ENCODE data around the gene CXCL11. TPM values are rescaled to one million over a fixed set of nuclear protein-coding genes. Genes with fewer than 3 reads are reported as not detected.

The CXCL11 gene
- total and polyA plus RNA-seq, 2 donors (not counting 1 experiment from before 2014, with no cell fraction given): not detected

DNA sequence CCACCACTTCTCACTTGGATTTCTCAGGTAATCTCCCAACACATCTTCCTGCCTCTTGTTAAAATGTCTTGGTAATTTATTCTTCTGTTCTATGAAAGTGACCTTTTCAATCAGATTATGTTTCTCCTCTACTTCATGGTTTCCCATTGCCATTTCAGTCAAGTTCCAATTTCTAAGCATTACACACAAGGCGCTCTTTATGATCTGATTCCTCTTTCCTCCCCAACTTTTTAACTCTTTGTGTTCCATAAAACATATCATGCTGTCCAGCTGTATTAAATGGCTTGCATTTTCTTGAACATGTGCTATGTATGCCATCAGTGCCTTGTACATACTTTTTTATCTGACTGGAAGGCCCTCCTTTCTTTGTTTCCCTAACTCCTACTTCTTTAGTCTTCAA is 25.6 kb upstream of the CXCL11 start:
- Histone ChIP-seq H3K4me3 (ENCODE audit: control extremely low read depth in 1 of 5, extremely low read depth in 1 of 5, insufficient read depth in 1 of 5, low read depth in 2 of 5, low read length in 4 of 5) (peak overlapping the region in 1 of 5 experiments; percentile 31), H2AFZ (ENCODE audit: insufficient read depth, low read depth, low read length, poor library complexity, severe bottlenecking) (no peak overlapping the region), H3K4me1 (ENCODE audit: control insufficient read depth in 2 of 2, insufficient read depth in 2 of 2, low read length in 2 of 2) (peaks cover 22 to 31% of the 10 kb centered on the region in 2 donors), H4K20me1 (ENCODE audit: control insufficient read depth, insufficient read depth, low read length, poor library complexity, severe bottlenecking) (no peaks in the 10 kb centered on the region), H3K4me2 (replicated peaks; ENCODE audit: low read depth, low read length, poor library complexity, severe bottlenecking) (peak overlapping the region; percentile 43), H3K36me3 (replicated peaks in 1 of 2; ENCODE audit: control extremely low read depth in 1 of 2, control insufficient read depth in 1 of 2, extremely low read depth in 1 of 2, insufficient read depth in 2 of 2, low read length in 1 of 2) (no peaks in the 10 kb centered on the region), H3K27ac (ENCODE audit: low read length in 2 of 2) (peak overlapping the region; percentile 31 to 32), H3K27me3 (replicated peaks in 1 of 4; ENCODE audit: control extremely low read depth in 1 of 4, control insufficient read depth in 3 of 4, insufficient read depth in 4 of 4, low read length in 3 of 4) (no peaks in the 10 kb centered on the region), H3K79me2 (ENCODE audit: control insufficient read depth, insufficient read depth, low read length) (no peaks in the 10 kb centered on the region), H3K9me3 (ENCODE audit: control extremely low read depth in 1 of 3, control insufficient read depth in 2 of 3, insufficient read depth in 1 of 3, low read length in 2 of 3) (peaks cover 0 to 3% (median 0%) of the 10 kb centered on the region in 3 donors), H3K9ac (ENCODE audit: low read length) (no peak overlapping the region)
- H3K27ac Mint-ChIP-seq: peak overlapping the region; percentile 46
- ChIA-PET CTCF (interaction anchor here (1.0 to 4.9 kb wide), 6 partner anchors 8 to 166 kb away, joined by 3 to 95 read pairs (median 8); partner anchors contain the start of gene SDAD1), POLR2A (interaction anchor here (0.5 kb wide), 1 partner anchor 1104 kb away, joined by 3 read pairs; no protein-coding TSS in a partner anchor)
- DNase-seq (no peak), ATAC-seq (ENCODE audit: low read depth) (no peak)
- 100% methylated on average over 1 of the region's 1 CpG for WGBS (ENCODE audit: insufficient coverage)
- no peaks in the 10 kb centered on the region for H3K27me3 Mint-ChIP-seq
- intact Hi-C loops (cut with micrococcal nuclease): no loop called here
- H3K9me3 Mint-ChIP-seq (ENCODE audit: insufficient read depth): no peaks in the 10 kb centered on the region
- no peak overlapping the region for H3K4me3 Mint-ChIP-seq
- H3K4me1 Mint-ChIP-seq: peaks cover 29% of the 10 kb centered on the region
- TF ChIP-seq EZH2 (IDR thresholded peaks at IDR 0.05; ENCODE audit: borderline replicate concordance, insufficient read depth, low read depth, low read length, poor library complexity, severe bottlenecking): no peak
- TF ChIP-seq, protein P1, sequence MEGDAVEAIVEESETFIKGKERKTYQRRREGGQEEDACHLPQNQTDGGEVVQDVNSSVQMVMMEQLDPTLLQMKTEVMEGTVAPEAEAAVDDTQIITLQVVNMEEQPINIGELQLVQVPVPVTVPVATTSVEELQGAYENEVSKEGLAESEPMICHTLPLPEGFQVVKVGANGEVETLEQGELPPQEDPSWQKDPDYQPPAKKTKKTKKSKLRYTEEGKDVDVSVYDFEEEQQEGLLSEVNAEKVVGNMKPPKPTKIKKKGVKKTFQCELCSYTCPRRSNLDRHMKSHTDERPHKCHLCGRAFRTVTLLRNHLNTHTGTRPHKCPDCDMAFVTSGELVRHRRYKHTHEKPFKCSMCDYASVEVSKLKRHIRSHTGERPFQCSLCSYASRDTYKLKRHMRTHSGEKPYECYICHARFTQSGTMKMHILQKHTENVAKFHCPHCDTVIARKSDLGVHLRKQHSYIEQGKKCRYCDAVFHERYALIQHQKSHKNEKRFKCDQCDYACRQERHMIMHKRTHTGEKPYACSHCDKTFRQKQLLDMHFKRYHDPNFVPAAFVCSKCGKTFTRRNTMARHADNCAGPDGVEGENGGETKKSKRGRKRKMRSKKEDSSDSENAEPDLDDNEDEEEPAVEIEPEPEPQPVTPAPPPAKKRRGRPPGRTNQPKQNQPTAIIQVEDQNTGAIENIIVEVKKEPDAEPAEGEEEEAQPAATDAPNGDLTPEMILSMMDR (IDR thresholded peaks at IDR 0.05): no peak

DNA sequence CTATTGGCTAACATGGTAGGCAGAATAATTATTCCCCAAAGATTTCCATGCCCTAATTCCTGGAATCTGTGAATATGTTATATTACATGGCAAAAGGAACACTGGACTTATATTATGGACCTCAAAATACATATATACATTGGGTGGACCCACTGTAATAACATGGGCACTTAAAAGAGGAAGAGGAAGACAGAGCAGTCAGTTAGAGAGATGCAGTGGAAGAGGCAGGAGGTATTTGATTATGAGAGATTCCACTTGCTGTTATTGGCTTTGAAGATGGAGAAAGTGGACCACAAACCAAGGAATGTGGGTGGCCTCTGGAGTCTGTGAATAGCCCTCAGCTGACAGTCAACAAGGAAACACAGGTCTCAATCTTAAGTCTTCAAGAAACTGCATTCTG is 24.6 kb upstream of the CXCL11 start:
- Histone ChIP-seq H3K27me3 (replicated peaks in 1 of 4; ENCODE audit: control extremely low read depth in 1 of 4, control insufficient read depth in 3 of 4, insufficient read depth in 4 of 4, low read length in 3 of 4) (no peaks in the 10 kb centered on the region), H3K4me3 (ENCODE audit: control extremely low read depth in 1 of 5, extremely low read depth in 1 of 5, insufficient read depth in 1 of 5, low read depth in 2 of 5, low read length in 4 of 5) (no peak overlapping the region), H3K4me1 (ENCODE audit: control insufficient read depth in 2 of 2, insufficient read depth in 2 of 2, low read length in 2 of 2) (peaks cover 27 to 34% of the 10 kb centered on the region in 2 donors), H3K9me3 (ENCODE audit: control extremely low read depth in 1 of 3, control insufficient read depth in 2 of 3, insufficient read depth in 1 of 3, low read length in 2 of 3) (peaks cover 0 to 3% (median 0%) of the 10 kb centered on the region in 3 donors), H4K20me1 (ENCODE audit: control insufficient read depth, insufficient read depth, low read length, poor library complexity, severe bottlenecking) (no peaks in the 10 kb centered on the region), H3K36me3 (replicated peaks in 1 of 2; ENCODE audit: control extremely low read depth in 1 of 2, control insufficient read depth in 1 of 2, extremely low read depth in 1 of 2, insufficient read depth in 2 of 2, low read length in 1 of 2) (no peaks in the 10 kb centered on the region), H3K9ac (ENCODE audit: low read length) (no peak overlapping the region), H3K27ac (ENCODE audit: low read length in 2 of 2) (no peak overlapping the region), H3K79me2 (ENCODE audit: control insufficient read depth, insufficient read depth, low read length) (no peaks in the 10 kb centered on the region), H2AFZ (ENCODE audit: insufficient read depth, low read depth, low read length, poor library complexity, severe bottlenecking) (peak overlapping the region; percentile 41), H3K4me2 (replicated peaks; ENCODE audit: low read depth, low read length, poor library complexity, severe bottlenecking) (peak overlapping the region; percentile 7)
- peak; percentile 25 for DNase-seq
- intact Hi-C loops (cut with micrococcal nuclease): no loop called here
- TF ChIP-seq, protein P1 (IDR thresholded peaks at IDR 0.05): no peak
- TF ChIP-seq EZH2 (IDR thresholded peaks at IDR 0.05; ENCODE audit: borderline replicate concordance, insufficient read depth, low read depth, low read length, poor library complexity, severe bottlenecking): no peak
- ChIA-PET POLR2A (no interaction called here), CTCF (interaction anchor here (4.6 to 4.9 kb wide), 2 partner anchors 64 to 68 kb away, joined by 21 to 95 read pairs; partner anchors contain the start of gene SDAD1)
- peaks cover 34% of the 10 kb centered on the region for H3K4me1 Mint-ChIP-seq
- peak overlapping the region; percentile 22 for H3K27ac Mint-ChIP-seq
- ATAC-seq (ENCODE audit: low read depth): peak; percentile 34
- no peak overlapping the region for H3K4me3 Mint-ChIP-seq
- H3K9me3 Mint-ChIP-seq (ENCODE audit: insufficient read depth): no peaks in the 10 kb centered on the region
- no peaks in the 10 kb centered on the region for H3K27me3 Mint-ChIP-seq

Measured in B cell (primary cell).